Ecto neural progenitor cell (in vitro differentiated cells): Measurements from ENCODE around the gene SPAG16.

Experiments
- DNase-seq: peaks from one replicate; pipeline ENCODE4 v3.0.0-alpha.2; 2018; ENCODE audit warnings: low spot score

SPAG16 gene

GRCh38 chr2:213284105-213285090 lies at the start of gene SPAG16:
Gene SPAG16, plus strand, starts transcription at chr2:213284464.
- peak; percentile 97 for DNase-seq

- DNase-seq, result no peak
Measured at GRCh38 chr2:213234641-213235040, 49.6 kb upstream of the SPAG16 start.

GRCh38 chr2:213235741-213236140 lies 48.5 kb upstream of the SPAG16 start:
- no peak for DNase-seq

GRCh38 chr2:213237251-213237650 lies 47.0 kb upstream of the SPAG16 start:
- DNase-seq, result no peak

GRCh38 chr2:213237787-213238186 lies 46.5 kb upstream of the SPAG16 start:
- DNase-seq, result no peak

- no peak for DNase-seq
Measured at GRCh38 chr2:213238753-213239495, 45.3 kb upstream of the SPAG16 start.

- no peak for DNase-seq
Measured at GRCh38 chr2:213241817-213242216, 42.4 kb upstream of the SPAG16 start.

GRCh38 chr2:213242653-213243052 lies 41.6 kb upstream of the SPAG16 start:
- no peak for DNase-seq

GRCh38 chr2:213243189-213244044 lies 40.8 kb upstream of the SPAG16 start:
- DNase-seq, result no peak

- no peak for DNase-seq
Measured at GRCh38 chr2:213246497-213247281, 37.6 kb upstream of the SPAG16 start.

GRCh38 chr2:213247566-213247965 lies 36.7 kb upstream of the SPAG16 start:
- DNase-seq, result no peak

GRCh38 chr2:213248637-213249036 lies 35.6 kb upstream of the SPAG16 start:
- no peak for DNase-seq

GRCh38 chr2:213249502-213249901 lies 34.8 kb upstream of the SPAG16 start:
- no peak for DNase-seq

- DNase-seq, result no peak
Measured at GRCh38 chr2:213251618-213252017, 32.6 kb upstream of the SPAG16 start.

GRCh38 chr2:213252206-213252605 lies 32.1 kb upstream of the SPAG16 start:
- no peak for DNase-seq

- DNase-seq, result no peak
Measured at GRCh38 chr2:213253162-213253561, 31.1 kb upstream of the SPAG16 start.

GRCh38 chr2:213259266-213259665 lies 25.0 kb upstream of the SPAG16 start:
- no peak for DNase-seq

- DNase-seq, result no peak
Measured at GRCh38 chr2:213261237-213261636, 23.0 kb upstream of the SPAG16 start.

- no peak for DNase-seq
Measured at GRCh38 chr2:213261715-213262114, 22.5 kb upstream of the SPAG16 start.

- no peak for DNase-seq
Measured at GRCh38 chr2:213265679-213266078, 18.6 kb upstream of the SPAG16 start.

- DNase-seq, result no peak
Measured at GRCh38 chr2:213266421-213266820, 17.8 kb upstream of the SPAG16 start.
